Epidermal melanocyte (primary cell): ENCODE measurements around the gene UBC.
"Not testable (repeated sequence)": the region's sequence is repeated elsewhere in the genome, so short reads cannot be mapped to it uniquely, and the experiment has no call there.

ENCODE experiments used
- DNase-seq: peaks from one replicate; pipeline ENCODE4 v3.0.0; 2011; ENCODE audit warnings: low spot score; ENCODE audit not compliant: insufficient read length

Gene UBC

DNA sequence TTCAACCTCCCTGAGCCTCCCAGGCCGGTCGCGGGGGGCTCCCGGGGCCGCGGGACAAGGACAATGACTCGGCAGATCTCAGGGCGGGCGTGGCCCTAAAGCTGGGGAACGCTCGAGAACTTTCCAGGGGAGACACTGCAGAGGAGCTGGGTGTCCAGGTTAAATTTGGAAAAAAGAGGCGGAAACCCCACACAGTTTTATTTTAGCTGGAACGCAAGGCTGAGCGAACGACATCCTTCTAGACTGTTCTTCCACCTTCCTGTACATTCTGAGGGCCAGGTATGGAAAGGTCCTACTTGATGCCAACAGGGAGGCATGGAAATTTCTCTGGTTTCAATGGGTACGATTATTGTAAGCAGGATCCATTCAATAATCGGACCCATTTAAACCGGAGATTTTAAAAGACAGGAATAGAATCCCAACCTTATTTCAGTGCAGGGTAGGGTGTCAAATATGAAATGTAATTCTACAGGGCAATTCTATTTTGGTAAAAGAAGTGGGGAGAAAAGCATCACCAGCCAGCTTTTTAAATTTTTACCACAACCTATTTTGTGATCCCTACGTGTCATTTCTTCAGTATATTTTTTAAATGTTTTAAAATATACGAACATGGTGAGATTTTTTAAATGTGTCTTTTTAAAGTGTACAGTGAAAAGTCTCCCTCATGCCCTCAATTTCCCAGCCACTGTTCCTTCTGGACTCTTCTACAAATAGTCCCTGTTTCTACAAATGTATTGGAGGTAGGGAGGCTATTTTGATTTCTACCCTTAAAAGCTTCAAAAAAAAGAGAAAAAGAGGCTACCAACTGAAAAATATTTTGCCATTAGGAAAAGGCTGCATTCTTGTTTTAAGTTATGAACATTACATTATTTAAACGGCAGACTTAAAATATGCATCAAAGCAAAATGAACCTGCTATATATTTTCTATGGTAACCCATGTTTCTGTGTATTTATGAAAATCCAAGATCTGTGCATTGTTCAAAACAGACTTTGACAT, 1.1 kb upstream of the UBC start:
- no peak for DNase-seq

DNA sequence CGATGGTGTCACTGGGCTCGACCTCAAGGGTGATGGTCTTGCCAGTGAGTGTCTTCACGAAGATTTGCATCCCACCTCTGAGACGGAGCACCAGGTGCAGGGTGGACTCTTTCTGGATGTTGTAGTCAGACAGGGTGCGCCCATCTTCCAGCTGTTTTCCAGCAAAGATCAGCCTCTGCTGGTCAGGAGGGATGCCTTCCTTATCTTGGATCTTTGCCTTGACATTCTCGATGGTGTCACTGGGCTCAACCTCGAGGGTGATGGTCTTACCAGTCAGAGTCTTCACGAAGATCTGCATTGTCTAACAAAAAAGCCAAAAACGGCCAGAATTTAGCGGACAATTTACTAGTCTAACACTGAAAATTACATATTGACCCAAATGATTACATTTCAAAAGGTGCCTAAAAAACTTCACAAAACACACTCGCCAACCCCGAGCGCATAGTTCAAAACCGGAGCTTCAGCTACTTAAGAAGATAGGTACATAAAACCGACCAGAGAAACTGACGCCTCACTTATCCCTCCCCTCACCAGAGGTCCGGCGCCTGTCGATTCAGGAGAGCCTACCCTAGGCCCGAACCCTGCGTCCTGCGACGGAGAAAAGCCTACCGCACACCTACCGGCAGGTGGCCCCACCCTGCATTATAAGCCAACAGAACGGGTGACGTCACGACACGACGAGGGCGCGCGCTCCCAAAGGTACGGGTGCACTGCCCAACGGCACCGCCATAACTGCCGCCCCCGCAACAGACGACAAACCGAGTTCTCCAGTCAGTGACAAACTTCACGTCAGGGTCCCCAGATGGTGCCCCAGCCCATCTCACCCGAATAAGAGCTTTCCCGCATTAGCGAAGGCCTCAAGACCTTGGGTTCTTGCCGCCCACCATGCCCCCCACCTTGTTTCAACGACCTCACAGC, 717 bp downstream of the UBC start:
- no peak for DNase-seq

DNA sequence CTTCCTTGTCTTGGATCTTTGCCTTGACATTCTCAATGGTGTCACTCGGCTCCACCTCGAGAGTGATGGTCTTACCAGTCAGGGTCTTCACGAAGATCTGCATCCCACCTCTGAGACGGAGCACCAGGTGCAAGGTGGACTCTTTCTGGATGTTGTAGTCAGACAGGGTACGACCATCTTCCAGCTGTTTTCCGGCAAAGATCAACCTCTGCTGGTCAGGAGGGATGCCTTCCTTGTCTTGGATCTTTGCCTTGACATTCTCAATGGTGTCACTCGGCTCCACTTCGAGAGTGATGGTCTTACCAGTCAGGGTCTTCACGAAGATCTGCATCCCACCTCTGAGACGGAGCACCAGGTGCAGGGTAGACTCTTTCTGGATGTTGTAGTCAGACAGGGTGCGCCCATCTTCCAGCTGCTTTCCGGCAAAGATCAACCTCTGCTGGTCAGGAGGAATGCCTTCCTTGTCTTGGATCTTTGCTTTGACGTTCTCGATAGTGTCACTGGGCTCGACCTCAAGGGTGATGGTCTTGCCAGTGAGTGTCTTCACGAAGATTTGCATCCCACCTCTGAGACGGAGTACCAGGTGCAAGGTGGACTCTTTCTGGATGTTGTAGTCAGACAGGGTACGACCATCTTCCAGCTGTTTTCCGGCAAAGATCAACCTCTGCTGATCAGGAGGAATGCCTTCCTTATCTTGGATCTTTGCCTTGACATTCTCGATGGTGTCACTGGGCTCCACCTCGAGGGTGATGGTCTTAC, 1.7 kb downstream of the UBC start:
- not testable (repeated sequence) for DNase-seq

DNA sequence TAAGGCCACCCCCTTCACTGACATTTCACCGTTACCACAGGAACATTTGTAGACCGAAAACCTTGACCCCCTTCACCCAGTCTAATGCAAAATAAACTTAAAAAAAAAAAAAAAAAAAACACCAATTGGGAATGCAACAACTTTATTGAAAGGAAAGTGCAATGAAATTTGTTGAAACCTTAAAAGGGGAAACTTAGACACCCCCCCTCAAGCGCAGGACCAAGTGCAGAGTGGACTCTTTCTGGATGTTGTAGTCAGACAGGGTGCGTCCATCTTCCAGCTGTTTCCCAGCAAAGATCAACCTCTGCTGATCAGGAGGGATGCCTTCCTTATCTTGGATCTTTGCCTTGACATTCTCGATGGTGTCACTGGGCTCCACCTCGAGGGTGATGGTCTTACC, 2.9 kb downstream of the UBC start:
- not testable (repeated sequence) for DNase-seq

DNA sequence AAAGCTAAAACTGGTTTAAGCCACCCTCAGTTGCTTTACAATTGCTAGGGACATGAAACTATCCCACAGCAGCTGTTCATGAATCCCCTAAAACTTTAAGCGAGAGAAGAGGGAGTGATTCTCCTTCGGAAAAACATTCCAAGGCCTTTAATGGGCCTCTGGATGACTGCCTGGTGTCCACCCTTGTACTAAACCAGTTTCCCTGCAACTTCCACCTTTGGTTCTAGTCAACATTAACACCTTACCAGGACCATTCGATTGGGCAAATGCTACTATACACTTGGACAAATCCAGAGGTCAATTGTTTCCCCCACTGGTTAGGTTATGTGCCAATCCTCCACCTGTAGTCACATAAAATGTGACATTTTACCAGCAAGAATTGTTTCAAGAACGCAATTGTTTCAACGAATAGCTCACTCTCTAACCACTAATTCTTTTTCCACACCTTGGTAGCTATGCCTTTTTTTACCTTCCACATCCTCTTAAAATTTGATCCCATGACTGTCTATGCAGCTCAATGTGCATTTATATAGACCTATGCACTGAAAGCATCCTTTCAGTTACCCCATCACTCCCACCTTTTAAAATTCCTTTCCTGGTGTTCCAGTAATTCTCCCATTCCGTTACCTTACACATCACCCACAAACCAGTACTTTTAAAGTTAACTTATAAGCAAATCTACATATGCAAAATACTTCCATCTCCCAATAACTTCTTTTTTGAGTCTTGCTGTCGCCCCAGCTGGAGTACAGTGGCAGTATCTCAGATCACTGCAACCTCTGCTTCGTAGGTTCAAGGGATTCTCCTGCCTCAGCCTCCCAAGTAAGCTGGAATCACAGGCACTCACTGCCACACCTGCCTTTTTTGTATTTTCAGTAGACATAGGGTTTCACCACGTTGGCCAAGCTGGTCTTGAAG, 3.6 kb downstream of the UBC start:
- no peak for DNase-seq

DNA sequence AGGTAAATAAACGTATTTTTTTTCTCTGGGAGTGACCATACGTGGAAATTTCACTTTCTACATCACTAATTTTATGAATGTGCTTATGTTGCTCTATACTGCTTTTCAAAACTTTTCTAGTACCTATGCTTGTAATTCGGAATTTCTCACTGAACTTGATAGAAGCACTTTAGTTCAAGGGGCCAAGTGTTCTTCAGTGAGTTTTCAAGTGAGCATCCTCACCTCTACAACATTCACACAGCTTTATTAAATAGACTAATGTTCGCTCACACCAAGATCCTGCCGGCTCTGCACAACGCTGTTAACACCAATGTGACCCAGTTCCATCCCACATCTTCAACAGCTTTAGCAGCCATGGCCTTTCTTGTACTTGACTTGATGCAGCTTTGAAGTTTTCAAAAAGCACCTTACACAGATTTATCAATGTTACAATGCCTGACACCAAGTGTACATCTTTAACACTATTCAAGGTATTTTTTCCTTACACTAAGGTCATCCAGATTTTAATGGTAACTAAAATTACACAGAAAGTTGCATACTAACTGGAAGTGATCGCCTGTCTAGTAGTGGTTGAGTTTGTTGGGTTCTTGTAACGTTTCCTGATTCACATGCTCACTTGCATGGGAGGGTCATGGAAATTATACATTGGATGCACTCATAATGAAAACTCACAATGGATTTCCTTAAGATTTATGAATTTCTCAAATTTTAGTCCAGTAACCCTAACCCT, 4.5 kb downstream of the UBC start:
- no peak for DNase-seq

DNA sequence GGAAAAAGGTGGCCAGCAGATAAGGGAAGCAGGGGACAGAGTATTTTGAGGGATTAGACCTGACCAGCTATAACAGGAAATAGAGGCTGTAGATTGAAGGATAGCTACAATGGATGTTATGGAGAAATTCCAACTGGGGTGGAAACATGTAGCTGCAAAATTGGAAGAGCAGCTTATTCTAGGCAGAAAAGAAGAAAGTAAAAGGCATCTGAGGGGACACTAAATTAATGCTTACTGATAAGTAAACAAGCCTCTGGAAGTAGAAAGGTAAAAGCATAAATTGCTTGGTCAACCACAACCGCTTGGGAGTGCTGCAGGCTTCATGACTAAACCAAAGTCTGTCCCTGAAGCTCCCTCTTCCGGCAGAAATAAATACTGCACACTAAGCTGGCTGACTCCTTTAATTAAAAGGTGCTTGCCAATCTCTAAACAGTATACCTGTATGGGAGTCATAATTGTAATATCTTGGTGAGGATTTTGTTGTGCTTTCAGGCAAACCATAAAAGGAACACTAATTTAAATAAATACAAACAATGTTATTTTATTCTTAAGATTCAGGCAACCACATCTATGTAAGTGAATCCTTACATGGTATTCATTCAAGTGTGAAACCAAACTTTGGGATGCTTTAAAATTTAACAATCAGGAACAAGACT, 7.7 kb downstream of the UBC start:
- peak; percentile 56 for DNase-seq

DNA sequence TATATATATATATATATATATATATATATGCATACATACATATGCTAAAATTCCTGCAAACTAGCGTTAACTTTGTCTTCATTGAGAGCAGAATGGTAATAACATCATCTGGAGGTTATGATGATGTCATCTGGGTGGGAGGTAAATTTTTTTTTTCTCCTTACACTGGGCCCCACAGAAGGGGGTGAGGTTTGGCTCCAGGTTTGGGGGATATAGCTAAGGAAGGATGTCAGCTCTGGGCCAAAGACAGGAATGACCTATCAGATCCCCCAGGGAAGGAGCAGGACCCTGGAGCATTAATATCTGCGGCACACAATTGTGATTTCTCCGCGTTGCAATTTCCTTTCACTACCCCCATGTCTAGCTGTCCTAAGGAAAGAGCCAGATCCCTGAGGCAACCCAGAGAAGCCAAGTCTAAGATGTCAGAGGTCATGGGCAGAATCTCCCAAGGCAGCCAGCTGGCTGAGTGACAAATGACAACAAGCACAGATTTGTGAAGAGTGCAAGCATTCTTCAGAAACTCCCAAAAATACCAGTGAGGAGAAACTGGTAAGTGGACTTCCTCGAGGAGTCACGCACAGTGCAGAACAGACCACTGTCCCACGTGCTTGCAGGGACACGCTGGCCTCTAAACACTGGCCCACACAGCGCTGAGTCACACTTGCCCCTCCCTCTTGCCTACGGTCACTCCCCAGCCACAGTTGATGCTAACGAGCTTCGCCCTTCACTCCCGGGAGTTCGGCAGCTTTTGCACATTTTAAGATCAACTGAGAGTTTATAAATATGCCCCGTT, 9.9 kb downstream of the UBC start:
- DNase-seq: peak; percentile 87

DNA sequence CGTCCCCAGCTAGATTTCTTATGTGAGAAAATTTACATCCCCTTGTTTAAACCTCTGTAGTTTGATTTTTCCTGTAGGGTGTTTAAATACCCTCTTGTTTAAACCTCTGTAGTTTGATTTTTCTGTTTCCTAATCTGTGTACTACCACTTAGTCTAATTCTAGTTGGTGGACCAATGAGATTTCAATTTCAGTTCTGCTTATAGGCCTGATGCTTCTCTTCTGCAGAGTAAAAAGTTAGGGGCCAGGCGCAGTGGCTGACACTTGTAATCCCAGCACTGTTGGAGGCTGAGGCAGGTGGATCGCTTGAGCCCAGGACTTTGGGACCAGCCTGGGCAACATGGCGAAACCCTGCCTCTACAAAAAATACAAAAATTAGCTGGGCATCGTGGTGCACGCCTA, 11.5 kb downstream of the UBC start:
- DNase-seq: no peak

DNA sequence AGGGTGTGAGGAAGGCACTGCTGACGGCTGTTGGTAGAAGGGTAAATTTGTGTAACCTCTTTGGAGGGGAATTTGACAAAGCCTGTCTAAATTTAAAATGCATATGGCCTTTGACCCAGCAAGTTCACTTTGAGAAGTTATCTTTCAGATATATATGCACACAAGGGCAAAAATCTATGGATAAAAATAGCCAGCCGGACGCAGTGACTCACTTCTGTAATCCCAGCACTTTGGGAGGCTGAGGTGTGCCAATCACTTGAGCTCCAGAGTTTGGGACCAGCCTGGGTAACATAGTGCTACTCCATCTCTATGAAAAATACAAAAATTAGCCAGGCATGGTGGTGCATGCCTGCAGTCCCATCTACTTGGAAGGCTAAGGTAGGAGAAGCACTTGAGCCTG, 13.4 kb downstream of the UBC start:
- no peak for DNase-seq

DNA sequence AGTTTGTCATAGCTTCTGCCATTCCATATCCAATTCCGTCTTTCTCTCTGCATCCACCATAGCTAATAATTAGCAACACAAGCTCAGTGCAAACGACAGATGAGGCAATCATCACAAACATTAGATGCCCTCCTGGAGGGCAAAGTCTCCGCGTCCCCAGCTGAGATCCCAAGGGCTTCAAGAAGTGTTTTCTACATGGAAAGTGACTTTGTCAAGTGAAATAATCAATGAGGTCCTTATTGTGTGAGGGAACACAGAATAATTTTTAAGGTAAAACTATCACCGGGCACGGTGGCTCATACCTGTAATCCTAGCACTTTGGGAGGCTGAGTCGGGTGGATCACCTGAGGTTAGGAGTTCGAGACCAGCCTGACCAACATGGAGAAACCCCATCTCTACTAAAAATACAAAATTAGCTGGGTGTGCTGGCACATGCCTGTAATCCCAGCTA, 14.1 kb downstream of the UBC start:
- not testable (repeated sequence) for DNase-seq

DNA sequence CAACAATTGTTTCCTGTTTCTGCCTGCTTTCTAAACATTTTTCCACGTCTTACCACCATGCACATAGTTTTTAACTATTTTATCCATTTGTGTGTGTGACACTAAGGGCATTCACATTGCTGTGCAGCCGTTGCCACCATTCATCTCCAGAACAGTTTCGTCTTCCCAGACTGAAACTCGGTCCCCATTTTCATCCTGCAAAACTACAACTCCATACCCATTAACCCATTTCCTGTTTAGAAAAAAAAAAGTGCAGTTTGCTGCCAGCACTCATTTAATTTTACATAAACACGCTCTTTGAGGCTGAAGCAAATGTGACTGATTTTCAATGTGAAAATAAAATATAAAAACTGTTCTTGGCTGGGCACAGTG, 15.5 kb downstream of the UBC start:
- no peak for DNase-seq

DNA sequence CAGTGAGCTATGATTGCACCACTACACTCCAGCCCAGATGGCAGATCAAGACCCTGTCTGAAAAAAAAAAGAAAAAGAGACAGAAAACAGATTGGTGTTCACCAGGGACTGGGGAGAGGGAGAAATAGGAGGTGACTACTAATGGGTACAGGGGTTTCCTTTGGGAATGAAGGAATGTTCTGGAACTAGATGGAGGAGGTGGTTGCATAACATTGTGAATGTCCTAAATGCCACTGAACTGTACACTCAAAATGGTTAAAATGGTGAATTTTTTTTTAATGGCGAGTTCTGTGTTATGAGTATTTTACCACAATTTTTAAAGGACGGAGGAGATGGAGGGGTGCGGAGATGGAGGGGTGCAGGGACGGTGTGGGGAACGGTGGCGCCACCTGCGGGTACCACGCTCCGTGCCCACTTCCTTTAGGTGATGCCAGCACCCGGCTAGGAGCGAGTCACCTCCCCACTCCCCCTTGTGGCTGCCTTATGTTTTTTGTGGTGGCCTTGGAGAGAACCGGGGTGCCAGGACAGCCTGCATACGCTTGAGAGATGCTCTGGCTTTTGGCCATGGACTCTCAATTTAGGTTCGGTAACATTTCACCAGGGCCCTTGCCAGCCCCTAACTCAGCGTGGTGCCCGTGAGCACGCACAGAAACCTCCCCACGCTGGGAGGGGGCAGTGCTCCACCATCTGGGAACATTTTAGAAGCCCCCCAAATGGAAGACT, 16.1 kb downstream of the UBC start:
- DNase-seq: no peak

DNA sequence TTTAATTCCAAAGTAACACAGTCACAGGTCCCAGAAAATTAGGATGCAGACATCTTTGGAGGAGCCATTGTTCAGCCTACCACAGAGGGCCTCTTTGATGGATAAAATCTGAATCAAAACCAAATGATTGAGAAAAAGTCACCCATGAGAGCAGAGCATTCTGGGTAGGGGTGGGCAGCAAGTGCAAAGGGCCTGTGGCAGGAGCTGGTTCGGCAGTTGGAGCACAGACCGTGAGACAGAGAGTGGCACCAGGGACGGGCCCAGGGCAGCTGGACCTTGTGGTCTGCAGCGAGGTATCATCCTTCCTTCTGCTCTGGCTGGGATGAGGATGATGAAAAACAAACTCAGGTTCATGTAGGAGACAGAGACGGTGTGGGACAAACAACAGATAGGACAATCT, 18.0 kb downstream of the UBC start:
- DNase-seq: no peak

DNA sequence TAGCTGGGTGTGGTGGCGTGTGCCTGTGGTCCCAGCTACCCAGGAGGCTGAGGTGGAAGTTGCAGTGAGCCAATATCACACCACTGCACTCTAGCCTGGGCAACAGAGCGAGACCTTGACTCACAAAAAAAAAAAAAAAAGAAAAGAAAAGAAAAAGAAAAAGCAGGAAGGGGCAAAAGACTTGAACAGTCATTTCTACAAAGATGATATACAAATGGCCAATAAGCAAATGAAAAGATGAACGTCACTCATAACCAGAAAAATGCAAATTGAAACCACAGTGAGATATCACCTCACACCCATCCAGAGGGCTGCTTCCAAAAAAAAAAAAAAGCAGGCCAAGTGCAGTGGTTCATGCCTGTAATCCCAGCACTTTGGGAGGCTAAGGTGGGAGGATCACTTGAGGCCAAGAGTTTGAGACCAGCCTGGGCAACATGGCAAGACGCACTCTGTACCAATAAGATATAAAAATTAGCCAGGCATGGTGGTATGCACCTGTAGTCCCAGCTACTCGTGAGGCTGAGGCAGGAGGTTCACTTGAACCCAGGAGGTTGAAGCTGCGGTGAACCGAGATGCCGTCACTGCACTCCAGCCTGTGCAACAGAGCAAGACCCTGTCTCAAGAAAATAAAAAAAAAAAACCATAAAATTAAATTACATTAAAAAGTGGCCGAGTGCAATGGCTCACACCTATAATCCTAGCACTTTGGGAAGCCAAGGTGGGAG, 20.5 kb downstream of the UBC start:
- DNase-seq: no peak

DNA sequence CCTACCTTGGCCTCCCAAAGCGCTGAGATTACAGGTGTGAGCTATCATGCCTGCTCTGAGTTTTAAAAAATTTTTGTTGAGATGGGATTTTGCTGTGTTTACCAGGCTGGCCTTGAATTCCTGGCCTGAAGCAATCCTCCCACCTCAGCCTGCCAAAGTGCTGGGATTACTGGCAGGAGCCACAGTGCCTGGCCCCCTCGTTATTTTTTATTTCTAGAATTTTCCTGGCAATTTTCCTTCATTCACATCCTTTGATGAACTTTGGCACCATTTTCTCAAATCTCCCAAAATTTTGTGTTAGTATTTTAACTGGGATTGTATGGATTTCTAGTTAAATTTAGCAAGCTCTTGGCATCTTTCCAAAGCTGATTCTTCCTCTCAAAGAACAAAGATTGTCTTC, 26.2 kb downstream of the UBC start:
- no peak for DNase-seq

DNA sequence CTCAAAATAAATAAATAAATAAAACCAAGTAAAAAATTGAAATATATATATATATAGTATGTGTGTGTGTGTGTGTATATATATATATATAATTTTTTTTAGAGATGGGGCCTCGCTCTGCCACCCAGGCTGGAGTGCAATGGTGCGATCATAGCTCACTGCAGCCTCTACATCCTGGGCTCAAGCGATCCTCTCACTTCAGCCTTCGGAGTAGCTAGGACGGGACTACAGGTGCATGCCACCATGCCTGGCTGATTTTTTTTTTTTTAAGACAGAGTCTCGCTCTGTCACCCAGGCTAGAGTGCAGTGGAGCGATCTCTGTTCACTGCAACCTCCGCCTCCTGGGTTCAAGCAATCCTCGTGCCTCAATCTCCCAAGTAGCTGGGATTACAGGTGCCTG, 26.7 kb downstream of the UBC start:
- DNase-seq: not testable (repeated sequence)
